Ammon's horn (tissue), 1 donor: ENCODE measurements around the gene ZCCHC8.
A peak's percentile ranks its signal among the peaks of the same experiment; 100 is the strongest.
"Not testable (repeated sequence)": the region's sequence is repeated elsewhere in the genome, so short reads cannot be mapped to it uniquely, and the experiment has no call there.

Experiments
- DNase-seq: peaks from one replicate; pipeline ENCODE4 v3.0.0-alpha.2; 2016; ENCODE audit warnings: low spot score

Gene ZCCHC8

DNA sequence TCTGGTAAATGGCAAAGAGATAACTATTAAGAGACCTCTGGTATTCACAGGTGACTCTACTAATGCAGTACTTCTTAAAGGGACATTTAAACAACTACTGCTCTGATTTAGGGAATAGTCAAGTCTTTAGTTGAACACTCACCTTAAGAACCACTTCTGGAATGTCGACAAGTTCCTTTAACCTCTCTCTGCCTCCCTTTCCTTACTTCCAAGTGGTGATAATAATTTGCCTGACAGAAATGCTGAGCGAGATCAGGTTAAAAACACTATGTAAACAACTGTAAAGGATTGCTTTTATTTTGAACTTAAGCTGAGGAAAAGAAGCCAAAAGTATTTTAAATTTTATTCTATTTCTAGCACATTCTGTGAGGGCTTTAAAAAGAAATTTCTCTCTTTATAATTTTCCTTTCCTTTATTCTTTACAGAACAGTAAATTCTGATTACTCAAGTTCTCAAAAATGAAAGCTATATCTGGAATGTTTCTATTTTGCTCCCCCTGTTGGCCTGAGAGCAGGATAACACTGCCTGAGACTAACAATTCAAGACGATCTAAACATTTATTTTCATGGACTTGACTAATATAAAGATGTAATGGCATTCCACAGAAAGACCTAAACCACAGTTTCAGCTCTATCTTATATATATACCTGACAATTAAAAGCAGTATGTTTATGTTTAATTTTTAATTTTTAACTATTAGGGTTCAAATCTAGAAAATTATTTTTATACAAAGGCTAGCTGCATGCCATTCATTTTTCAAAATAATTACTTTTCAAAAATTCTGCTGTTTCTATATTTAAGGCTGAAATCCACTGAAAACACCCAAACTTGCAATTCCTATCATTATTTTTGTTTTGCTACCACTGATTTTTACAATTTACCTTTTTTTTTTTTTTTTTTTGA is 29.2 kb downstream of the ZCCHC8 start:
- peak; percentile 64 for DNase-seq

- not testable (repeated sequence) for DNase-seq
These were observed 30.2 kb downstream of the ZCCHC8 start for GRCh38 chr12:122470576-122470975.

- not testable (repeated sequence) for DNase-seq
These were observed 30.9 kb downstream of the ZCCHC8 start for GRCh38 chr12:122469856-122470255.

DNA sequence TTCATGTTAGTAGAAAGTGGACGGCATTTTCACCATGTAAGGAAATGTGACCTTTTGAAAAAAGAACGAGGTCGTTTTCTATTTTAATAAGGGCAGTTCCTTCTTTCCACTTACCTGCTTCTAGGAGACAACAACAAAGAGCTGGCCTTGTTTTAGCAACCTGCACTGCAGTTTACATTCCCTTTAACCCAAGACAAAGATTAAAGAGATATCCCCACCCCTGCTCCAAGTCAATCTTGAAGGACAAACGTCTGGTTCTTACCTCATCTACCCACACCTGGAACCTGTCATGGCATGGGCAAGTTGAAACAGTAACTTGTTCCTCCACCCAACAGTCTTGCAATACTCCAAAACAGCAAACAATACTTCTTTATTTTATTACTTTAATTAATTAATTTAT is 32.7 kb downstream of the ZCCHC8 start:
- no peak for DNase-seq

- not testable (repeated sequence) for DNase-seq
These were observed 36.3 kb downstream of the ZCCHC8 start for GRCh38 chr12:122464317-122465042.

GRCh38 chr12:122460641-122461040 is 40.1 kb downstream of the ZCCHC8 start:
- DNase-seq = no peak

DNA sequence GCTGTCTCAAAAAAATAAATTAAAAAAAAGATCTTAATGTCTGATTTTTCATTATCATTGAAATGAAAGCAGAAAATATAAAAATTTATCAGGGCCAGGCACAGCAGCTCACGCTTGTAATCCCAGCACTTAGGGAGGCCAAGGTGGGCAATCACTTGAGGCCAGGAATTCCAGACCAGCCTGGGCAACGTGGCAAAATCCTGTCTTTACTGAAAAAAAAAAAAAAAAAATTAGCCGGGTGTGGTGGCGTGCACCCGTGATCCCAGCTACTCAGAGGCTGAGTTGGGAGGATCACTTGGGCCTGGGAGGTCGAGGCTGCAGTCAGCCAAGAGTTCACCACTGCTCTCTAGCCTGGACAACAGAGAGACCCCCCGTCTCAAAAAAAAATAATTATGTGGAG is 40.7 kb downstream of the ZCCHC8 start:
- no peak for DNase-seq

GRCh38 chr12:122459211-122459610 is 41.5 kb downstream of the ZCCHC8 start:
- no peak for DNase-seq

DNA sequence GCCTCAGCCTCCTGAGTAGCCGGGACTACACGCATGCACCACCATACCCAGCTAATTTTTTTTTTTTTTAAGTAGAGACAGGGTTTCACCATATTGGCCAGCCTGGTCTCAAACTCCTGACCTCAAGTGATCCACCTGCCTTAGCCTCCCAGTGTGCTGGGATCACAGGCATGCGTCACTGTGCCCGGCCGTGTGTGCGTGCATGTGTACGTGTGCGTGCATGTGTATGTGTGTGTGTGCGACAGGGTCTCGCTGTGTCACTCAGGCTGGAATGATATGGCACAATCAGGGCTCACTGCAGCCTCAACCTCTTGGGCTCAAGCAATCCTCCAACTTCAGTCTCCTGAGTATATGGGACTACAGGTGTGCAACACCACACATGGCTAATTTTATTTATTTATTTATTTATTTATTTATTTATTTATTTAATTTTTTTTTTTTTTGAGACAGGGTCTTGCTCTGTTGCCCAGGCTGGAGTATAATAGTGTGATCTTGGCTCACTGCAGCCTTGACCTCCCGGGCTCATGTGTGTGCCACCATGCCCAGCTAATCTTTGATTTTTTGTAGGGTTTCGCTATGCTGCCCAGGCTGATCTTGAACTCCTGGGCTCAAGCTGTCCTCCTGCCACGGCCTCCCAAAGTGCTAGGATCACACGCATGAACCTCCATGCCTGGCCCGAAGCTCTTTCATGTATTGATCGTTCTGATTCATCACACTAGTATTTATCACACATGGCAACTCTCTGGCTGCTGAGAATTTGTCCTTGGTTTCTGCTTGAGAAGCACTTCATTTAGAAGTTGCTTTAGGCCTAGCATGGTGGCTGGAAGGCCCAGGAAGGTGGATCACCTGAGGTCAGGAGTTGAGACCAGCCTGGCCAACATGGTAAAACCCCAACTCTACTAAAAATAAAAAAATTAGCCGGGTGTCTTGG is 42.4 kb downstream of the ZCCHC8 start:
- no peak for DNase-seq

- no peak for DNase-seq
These were observed 43.1 kb downstream of the ZCCHC8 start for GRCh38 chr12:122457627-122458026.

GRCh38 chr12:122454739-122455138 is 46.0 kb downstream of the ZCCHC8 start:
- DNase-seq = no peak

- no peak for DNase-seq
These were observed 46.4 kb downstream of the ZCCHC8 start for GRCh38 chr12:122454250-122454721.

DNA sequence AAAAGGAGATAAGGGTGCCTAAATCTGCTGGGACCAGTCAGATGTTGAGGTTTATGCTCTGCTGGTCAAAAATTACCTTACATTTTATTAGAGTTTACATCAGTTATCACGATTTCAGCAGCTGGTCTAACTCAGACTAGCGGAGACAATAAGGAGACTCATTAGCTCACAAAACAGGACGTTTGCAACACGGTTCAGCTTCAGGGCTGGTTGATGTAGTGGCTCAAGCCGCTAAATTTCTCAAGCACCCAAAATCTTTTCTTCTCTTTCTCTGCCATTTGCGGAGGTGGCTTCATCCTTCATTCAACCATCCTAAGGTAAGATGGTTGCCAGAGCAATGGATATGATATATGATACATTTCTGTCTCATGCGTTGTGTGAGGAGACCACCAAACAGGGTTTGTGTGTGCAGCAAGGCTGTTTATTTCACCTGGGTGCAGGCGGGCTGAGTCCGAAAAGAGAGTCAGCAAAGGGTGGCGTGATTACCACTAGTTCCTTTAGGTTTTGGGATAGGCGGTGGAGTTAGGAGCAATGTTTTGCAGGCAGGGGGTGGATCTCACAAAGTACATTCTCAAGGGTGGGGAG is 47.9 kb downstream of the ZCCHC8 start:
- DNase-seq = no peak

GRCh38 chr12:122449317-122449716 is 51.4 kb downstream of the ZCCHC8 start:
- no peak for DNase-seq

DNA sequence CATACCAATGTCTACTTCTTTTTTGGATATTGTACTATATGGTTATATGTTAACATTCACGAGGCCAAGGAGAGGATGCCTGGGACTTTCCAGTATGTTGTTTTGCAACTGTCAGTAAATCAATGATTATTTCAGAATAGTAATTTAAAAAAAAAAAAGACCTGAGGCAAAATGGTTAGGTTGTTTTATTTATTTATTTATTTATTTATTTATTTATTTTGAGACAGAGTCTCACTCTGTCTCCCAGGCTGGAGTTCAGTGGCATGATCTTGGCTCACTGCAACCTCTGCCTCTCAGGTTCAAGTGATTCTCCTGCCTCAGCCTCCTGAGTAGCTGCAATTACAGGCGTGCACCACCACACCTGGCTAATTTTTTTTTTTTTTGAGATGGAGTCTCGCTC is 52.9 kb downstream of the ZCCHC8 start:
- DNase-seq = not testable (repeated sequence)

DNA sequence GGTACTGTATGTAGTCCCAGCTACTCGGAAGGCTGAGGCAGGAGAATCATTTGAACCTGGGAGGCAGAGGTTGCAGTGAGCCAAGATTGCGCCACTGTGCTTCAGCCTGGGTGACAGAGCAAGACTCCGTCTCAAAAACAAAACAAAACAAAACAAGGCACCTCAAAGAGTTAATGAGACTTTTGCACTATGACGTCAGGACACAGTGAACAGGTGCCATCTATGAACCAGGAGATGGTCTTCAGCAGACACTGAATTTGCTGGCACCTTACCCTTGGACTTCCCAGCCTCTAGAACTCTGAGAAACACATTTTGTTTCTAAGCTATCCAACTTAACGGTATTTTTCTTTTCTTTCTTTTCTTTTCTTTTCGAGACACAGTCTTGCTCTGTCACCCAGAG is 54.3 kb downstream of the ZCCHC8 start:
- not testable (repeated sequence) for DNase-seq

DNA sequence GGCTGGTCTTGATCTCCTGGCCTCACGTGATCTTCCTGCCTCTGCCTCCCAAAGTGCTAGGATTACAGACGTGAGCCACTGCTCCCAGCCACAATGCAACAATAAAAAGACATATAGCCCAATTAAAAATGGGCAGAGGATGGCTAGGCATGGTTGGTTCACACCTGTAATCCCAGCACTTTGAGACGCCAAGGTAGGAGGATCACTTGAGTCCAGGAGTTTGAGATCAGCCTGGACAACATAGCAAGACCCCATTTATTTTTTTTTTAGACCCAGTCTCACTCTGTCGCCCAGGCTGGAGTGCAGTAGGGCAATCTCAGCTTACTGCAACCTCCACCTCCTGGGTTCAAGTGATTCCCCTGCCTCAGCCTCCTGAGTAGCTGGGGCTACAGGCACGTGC is 56.7 kb downstream of the ZCCHC8 start:
- DNase-seq = not testable (repeated sequence)

GRCh38 chr12:122438822-122439221 is 61.9 kb downstream of the ZCCHC8 start:
- DNase-seq = not testable (repeated sequence)

DNA sequence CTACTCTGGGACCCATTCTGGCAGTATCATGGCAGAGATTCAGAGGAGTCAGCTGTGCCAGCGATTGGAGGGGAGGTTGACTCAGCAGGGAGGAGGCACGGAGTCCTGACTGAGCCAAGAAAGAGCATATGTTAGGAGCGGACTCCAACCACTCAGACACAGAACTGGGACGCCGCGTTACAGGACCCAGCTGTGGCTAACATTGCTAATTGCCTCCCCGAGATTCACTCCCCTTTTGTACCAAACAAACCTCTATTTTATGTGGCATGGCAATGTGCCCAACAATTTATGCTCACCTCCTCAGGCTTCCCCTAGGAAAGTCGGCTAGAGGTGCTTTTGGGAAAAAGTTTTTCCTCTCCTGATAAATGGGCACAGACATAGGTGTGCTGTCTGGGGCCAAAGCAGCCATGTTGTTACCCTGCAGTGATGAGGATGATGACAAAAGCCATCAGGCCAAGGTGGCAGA is 63.0 kb downstream of the ZCCHC8 start:
- peak; percentile 85 for DNase-seq

DNA sequence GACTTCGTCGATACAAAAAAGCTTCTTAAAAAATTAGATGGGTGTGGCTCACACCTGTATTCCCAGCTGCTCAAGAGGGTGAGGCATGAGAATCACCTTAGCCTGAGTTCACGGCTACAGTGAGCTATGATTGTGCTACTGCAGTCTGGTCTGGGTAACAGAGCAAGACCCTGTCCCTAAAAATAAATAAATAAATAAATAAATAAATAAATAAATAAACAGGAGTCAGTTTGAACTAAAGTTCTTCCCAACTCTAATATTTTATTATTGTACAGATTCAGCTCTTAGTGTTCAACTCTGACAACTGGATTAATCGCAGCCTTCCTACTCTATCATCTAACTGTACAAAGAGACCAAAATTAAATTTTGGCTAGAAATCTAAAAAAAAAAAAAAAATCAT is 65.5 kb downstream of the ZCCHC8 start:
- DNase-seq = no peak

- DNase-seq = not testable (repeated sequence)
These were observed 71.7 kb downstream of the ZCCHC8 start for GRCh38 chr12:122429043-122429442.
